ENCODE measurements around the gene FBXW8. TPM values are rescaled to one million over a fixed set of nuclear protein-coding genes. Genes with fewer than 3 reads are reported as not detected.

The FBXW8 gene
- total and polyA plus RNA-seq, 5 donors from 2014 or later = 3.6 to 10.4 (median 6.6) TPM

DNA sequence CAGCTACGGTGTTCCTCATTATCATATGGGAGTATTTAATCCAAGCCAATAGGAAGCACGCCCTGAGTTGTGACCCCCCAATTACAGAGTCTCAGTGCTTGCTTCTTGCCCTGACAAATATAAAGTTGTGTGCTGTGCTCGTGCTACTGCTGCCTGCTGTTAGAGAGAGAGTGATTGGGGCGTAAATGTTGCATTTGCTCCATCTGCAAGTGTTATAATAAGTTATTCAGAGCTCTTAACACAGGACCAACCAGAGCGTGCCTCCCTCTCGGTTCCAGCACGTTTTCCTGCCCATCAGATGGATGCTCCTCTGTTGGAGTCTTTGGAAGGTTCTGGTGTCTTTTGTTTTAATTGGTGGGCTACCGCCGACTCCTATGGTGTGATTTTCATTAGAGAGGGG lies 107.1 kb downstream of the FBXW8 start:
- H3K4me1 ChIP-seq (ENCODE audit: control insufficient read depth, insufficient read depth, low read length, poor library complexity, severe bottlenecking) = no peaks in the 10 kb centered on the region
- no peak overlapping the region for H3K27ac ChIP-seq (ENCODE audit: insufficient read depth, low read length, poor library complexity, severe bottlenecking)
- no peaks in the 10 kb centered on the region for H3K27me3 Mint-ChIP-seq
- no peak overlapping the region for H3K4me3 Mint-ChIP-seq
- peaks cover 0 to 6% of the 10 kb centered on the region in 2 experiments for H3K9me3 ChIP-seq (ENCODE audit: control insufficient read depth in 2 of 2, low read length in 2 of 2)
- peaks cover 0 to 13% (median 5%) of the 10 kb centered on the region in 7 donors for H3K9me3 Mint-ChIP-seq
- H3K27me3 ChIP-seq (ENCODE audit: control insufficient read depth, insufficient read depth, low read length) = no peaks in the 10 kb centered on the region
- peaks cover 0 to 4% (median 1%) of the 10 kb centered on the region in 4 donors for H3K4me1 Mint-ChIP-seq
- ATAC-seq (ENCODE audit: low read depth in 2 of 2) (no peak), DNase-seq (no peak)
- no peak overlapping the region for H3K27ac Mint-ChIP-seq
- peaks cover 71% of the 10 kb centered on the region for H3K36me3 Mint-ChIP-seq
- peaks cover 40% of the 10 kb centered on the region for H3K36me3 ChIP-seq (ENCODE audit: control insufficient read depth, insufficient read depth, low read length)
- no peak overlapping the region for H3K4me3 ChIP-seq (ENCODE audit: low read depth, low read length)

DNA sequence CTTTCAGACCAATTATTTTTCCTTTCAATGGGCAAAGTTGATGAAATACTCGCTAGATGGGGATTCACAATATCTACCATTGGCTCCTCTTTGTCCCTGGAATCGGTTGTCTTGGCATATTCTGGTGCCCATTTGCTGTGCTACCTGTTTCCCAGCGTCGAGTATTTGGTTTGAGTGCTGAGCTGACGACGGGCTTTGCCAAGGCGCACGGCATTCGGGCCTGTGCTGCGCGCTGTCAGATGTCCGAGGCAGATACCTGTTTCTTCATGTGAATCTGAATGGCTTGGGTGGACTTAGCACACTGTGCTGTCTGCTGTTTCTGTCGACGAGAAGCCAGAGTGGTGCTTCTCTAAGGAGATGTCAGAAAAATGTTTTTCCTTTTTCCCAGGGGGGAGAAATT lies 107.5 kb downstream of the FBXW8 start:
- Histone ChIP-seq H3K27me3 (ENCODE audit: control insufficient read depth, insufficient read depth, low read length) (no peaks in the 10 kb centered on the region), H3K36me3 (ENCODE audit: control insufficient read depth, insufficient read depth, low read length) (peaks cover 40% of the 10 kb centered on the region), H3K4me3 (ENCODE audit: low read depth, low read length) (no peak overlapping the region), H3K27ac (ENCODE audit: insufficient read depth, low read length, poor library complexity, severe bottlenecking) (no peak overlapping the region), H3K4me1 (ENCODE audit: control insufficient read depth, insufficient read depth, low read length, poor library complexity, severe bottlenecking) (no peaks in the 10 kb centered on the region), H3K9me3 (ENCODE audit: control insufficient read depth in 2 of 2, low read length in 2 of 2) (peaks cover 0 to 6% of the 10 kb centered on the region in 2 experiments)
- Mint-ChIP-seq H3K27ac (peak overlapping the region in 1 of 3 donors; percentile 11), H3K4me3 (no peak overlapping the region), H3K4me1 (peaks cover 0 to 4% (median 1%) of the 10 kb centered on the region in 4 donors), H3K36me3 (peaks cover 69% of the 10 kb centered on the region), H3K27me3 (no peaks in the 10 kb centered on the region), H3K9me3 (peaks cover 0 to 12% (median 5%) of the 10 kb centered on the region in 7 donors)
- no peak for ATAC-seq (ENCODE audit: low read depth in 2 of 2)
- no peak for DNase-seq

DNA sequence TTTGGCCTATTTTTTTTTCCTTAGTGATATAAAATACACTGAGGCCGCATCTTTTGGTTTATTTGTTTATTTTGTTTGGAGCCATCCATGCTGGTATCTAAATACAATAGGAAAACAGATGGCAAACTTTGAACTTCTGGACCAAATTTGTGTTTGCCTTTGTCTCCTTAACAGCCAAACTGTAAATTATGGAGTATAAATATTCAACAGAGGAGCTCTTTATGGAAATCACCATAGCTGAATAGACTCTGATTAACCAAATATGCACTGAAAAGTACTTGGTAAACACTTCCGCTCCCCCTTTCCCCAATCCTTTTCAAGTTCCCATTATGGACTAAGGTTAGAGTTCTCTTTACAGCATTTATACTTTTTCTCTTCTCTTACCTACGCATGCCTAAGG lies 107.9 kb downstream of the FBXW8 start:
- Mint-ChIP-seq H3K4me3 (no peak overlapping the region), H3K9me3 (peaks cover 0 to 12% (median 5%) of the 10 kb centered on the region in 7 donors), H3K27me3 (no peaks in the 10 kb centered on the region), H3K36me3 (peaks cover 67% of the 10 kb centered on the region), H3K4me1 (peaks cover 0 to 4% (median 1%) of the 10 kb centered on the region in 4 donors), H3K27ac (peak overlapping the region in 1 of 3 donors; percentile 11)
- Histone ChIP-seq H3K9me3 (ENCODE audit: control insufficient read depth in 2 of 2, low read length in 2 of 2) (peaks cover 0 to 6% of the 10 kb centered on the region in 2 experiments), H3K36me3 (ENCODE audit: control insufficient read depth, insufficient read depth, low read length) (peaks cover 40% of the 10 kb centered on the region), H3K4me3 (ENCODE audit: low read depth, low read length) (no peak overlapping the region), H3K27ac (ENCODE audit: insufficient read depth, low read length, poor library complexity, severe bottlenecking) (no peak overlapping the region), H3K4me1 (ENCODE audit: control insufficient read depth, insufficient read depth, low read length, poor library complexity, severe bottlenecking) (no peaks in the 10 kb centered on the region), H3K27me3 (ENCODE audit: control insufficient read depth, insufficient read depth, low read length) (no peaks in the 10 kb centered on the region)
- DNase-seq = no peak
- no peak for ATAC-seq (ENCODE audit: low read depth in 2 of 2)

DNA sequence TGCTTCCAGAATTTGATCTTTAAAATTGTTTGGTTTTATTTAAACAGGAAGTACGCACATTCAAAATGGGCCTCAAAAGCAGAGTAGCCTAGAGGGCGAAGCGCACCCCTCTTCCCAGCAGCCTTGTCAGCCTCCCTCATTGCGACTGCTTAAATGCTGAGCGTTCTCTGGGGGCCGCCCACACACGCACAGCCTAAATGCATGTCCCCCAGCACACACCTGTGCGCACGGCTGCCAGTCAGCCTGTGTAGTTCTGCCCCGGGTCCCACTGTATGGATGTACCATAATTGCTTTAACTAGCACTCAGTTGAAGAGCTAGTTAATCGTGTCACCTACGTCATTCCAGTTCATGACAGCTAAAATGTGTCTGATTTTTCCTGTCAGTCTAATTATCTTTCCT lies 109.1 kb downstream of the FBXW8 start:
- H3K4me3 Mint-ChIP-seq = no peak overlapping the region
- peaks cover 0 to 4% (median 1%) of the 10 kb centered on the region in 4 donors for H3K4me1 Mint-ChIP-seq
- no peak overlapping the region for H3K4me3 ChIP-seq (ENCODE audit: low read depth, low read length)
- H3K9me3 Mint-ChIP-seq = peaks cover 0 to 7% (median 0%) of the 10 kb centered on the region in 7 donors
- no peak for ATAC-seq (ENCODE audit: low read depth in 2 of 2)
- no peak for DNase-seq
- no peak overlapping the region for H3K27ac ChIP-seq (ENCODE audit: insufficient read depth, low read length, poor library complexity, severe bottlenecking)
- no peaks in the 10 kb centered on the region for H3K27me3 ChIP-seq (ENCODE audit: control insufficient read depth, insufficient read depth, low read length)
- peaks cover 55% of the 10 kb centered on the region for H3K36me3 Mint-ChIP-seq
- H3K36me3 ChIP-seq (ENCODE audit: control insufficient read depth, insufficient read depth, low read length) = peaks cover 37% of the 10 kb centered on the region
- H3K27ac Mint-ChIP-seq = no peak overlapping the region
- H3K9me3 ChIP-seq (ENCODE audit: control insufficient read depth in 2 of 2, low read length in 2 of 2) = no peaks in the 10 kb centered on the region
- no peaks in the 10 kb centered on the region for H3K4me1 ChIP-seq (ENCODE audit: control insufficient read depth, insufficient read depth, low read length, poor library complexity, severe bottlenecking)
- H3K27me3 Mint-ChIP-seq = no peaks in the 10 kb centered on the region

DNA sequence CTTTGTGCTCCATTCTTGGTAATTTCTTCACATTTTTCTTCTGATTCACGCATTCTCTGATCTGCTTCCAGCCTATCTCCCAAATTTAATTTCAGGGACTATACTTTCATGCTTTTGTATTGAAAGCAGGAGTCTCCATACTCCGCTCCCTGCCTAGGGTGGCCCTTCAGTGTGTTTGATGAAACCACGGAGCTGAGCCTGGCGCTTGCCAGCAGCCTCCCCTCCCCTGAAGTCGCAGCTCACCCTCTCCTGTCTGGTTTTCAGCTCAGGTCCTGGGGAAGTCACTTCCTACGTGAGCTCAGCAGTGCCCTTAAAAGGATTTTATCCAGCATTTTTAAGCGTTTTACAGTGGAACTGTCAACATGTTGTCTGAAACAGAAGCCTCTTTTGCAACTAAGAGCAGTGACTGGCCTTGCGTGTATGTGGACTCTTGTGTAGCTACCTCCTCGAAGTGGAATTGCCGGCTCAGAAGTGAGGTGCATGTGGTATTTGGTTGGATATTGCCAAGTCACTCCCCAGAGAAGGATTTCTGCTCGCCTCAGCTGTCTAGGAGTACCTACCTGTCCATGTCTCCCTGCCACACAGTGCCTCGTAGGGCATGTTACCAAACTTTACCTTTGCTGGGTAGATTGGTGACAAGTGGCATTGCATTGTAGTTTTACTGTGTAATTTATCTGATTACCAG lies 109.9 kb downstream of the FBXW8 start:
- H3K4me1 Mint-ChIP-seq = peaks cover 3 to 4% (median 3%) of the 10 kb centered on the region in 4 donors
- no peaks in the 10 kb centered on the region for H3K27me3 Mint-ChIP-seq
- Histone ChIP-seq H3K4me1 (ENCODE audit: control insufficient read depth, insufficient read depth, low read length, poor library complexity, severe bottlenecking) (no peaks in the 10 kb centered on the region), H3K27ac (ENCODE audit: insufficient read depth, low read length, poor library complexity, severe bottlenecking) (no peak overlapping the region), H3K9me3 (ENCODE audit: control insufficient read depth in 2 of 2, low read length in 2 of 2) (no peaks in the 10 kb centered on the region), H3K27me3 (ENCODE audit: control insufficient read depth, insufficient read depth, low read length) (no peaks in the 10 kb centered on the region), H3K36me3 (ENCODE audit: control insufficient read depth, insufficient read depth, low read length) (peaks cover 33% of the 10 kb centered on the region), H3K4me3 (ENCODE audit: low read depth, low read length) (no peak overlapping the region)
- peak overlapping the region in 1 of 3 donors; percentile 5 for H3K27ac Mint-ChIP-seq
- peak overlapping the region in 1 of 4 donors; percentile 14 for H3K4me3 Mint-ChIP-seq
- ATAC-seq (ENCODE audit: low read depth in 2 of 2) = no peak
- H3K36me3 Mint-ChIP-seq = peaks cover 50% of the 10 kb centered on the region
- peaks cover 0 to 4% (median 0%) of the 10 kb centered on the region in 7 donors for H3K9me3 Mint-ChIP-seq
- no peak for DNase-seq

DNA sequence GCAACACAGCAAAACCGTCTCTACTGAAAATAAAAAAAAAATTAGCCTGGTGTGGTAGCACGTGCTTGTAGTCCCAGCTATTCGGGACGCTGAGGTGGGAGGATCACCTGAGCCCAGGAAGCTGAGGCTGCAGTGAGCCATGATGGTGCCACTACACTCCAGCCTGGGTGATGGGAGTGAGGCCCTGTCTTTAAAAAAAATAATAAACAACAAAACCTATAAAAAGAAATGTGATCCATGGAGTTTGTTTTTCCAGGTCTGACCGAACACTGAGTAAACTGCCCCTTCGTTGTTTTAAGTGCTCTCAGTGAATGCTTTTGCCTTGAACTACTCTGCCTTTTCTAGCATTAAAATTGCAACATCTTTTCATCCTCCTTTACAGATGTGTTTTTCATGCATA lies 111.7 kb downstream of the FBXW8 start:
- H3K36me3 Mint-ChIP-seq = peaks cover 37% of the 10 kb centered on the region
- Histone ChIP-seq H3K9me3 (ENCODE audit: control insufficient read depth in 2 of 2, low read length in 2 of 2) (no peaks in the 10 kb centered on the region), H3K27me3 (ENCODE audit: control insufficient read depth, insufficient read depth, low read length) (no peaks in the 10 kb centered on the region), H3K36me3 (ENCODE audit: control insufficient read depth, insufficient read depth, low read length) (peaks cover 35% of the 10 kb centered on the region), H3K4me3 (ENCODE audit: low read depth, low read length) (no peak overlapping the region), H3K4me1 (ENCODE audit: control insufficient read depth, insufficient read depth, low read length, poor library complexity, severe bottlenecking) (no peaks in the 10 kb centered on the region), H3K27ac (ENCODE audit: insufficient read depth, low read length, poor library complexity, severe bottlenecking) (no peak overlapping the region)
- no peaks in the 10 kb centered on the region for H3K27me3 Mint-ChIP-seq
- ATAC-seq (ENCODE audit: low read depth in 2 of 2) (no peak), DNase-seq (no peak)
- H3K27ac Mint-ChIP-seq = peak overlapping the region in 1 of 3 donors; percentile 79
- no peaks in the 10 kb centered on the region for H3K9me3 Mint-ChIP-seq
- H3K4me1 Mint-ChIP-seq = peaks cover 0 to 6% (median 3%) of the 10 kb centered on the region in 4 donors
- H3K4me3 Mint-ChIP-seq = no peak overlapping the region

DNA sequence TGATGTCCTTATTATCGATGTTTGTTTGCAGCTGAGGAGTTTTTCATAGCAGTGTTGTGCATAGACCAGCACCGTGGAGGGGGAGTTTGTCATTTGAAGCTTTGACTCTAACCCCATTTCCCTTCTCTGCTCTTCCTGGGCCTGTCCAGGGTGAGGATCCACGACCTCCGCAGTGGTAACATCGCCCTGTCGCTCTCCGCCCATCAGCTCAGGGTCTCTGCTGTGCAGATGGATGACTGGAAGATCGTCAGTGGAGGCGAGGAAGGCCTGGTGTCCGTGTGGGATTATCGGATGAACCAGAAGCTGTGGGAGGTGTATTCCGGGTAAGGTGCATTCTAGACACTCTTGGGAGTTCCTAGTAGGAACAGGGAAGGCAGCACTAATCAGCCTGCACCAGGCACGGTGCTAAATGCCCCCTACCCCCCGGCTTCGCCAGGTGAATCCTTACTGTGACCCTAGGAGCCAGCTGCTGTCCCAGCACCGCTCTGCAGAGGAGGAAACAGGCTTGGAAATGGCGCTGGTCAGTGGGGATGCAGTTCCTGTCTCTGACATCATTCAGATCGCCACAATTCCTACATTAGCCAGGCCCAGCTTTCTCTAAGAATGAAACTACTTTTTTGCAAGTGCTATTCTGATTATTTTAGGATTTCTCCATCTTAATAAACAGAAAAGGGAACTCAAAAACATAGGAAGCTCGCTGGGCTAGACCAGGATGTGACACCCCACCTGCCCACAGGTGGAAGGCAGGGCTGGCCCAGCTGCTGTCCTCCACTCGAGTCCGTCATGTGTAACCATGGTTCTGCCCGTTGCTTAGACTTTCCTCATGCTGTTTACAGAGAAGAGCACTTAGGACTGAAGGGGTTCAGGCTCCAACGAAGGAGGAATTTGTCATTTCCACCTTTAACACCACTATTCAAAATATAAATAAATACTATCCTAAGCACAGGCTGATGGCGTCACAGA lies 113.5 kb downstream of the FBXW8 start:
- Histone ChIP-seq H3K27ac (ENCODE audit: insufficient read depth, low read length, poor library complexity, severe bottlenecking) (no peak overlapping the region), H3K4me3 (ENCODE audit: low read depth, low read length) (no peak overlapping the region), H3K4me1 (ENCODE audit: control insufficient read depth, insufficient read depth, low read length, poor library complexity, severe bottlenecking) (no peaks in the 10 kb centered on the region), H3K9me3 (ENCODE audit: control insufficient read depth in 2 of 2, low read length in 2 of 2) (no peaks in the 10 kb centered on the region), H3K36me3 (ENCODE audit: control insufficient read depth, insufficient read depth, low read length) (peaks cover 41% of the 10 kb centered on the region), H3K27me3 (ENCODE audit: control insufficient read depth, insufficient read depth, low read length) (no peaks in the 10 kb centered on the region)
- H3K9me3 Mint-ChIP-seq = no peaks in the 10 kb centered on the region
- no peak overlapping the region for H3K4me3 Mint-ChIP-seq
- peaks cover 0 to 6% (median 3%) of the 10 kb centered on the region in 4 donors for H3K4me1 Mint-ChIP-seq
- peak overlapping the region in 1 of 3 donors; percentile 29 for H3K27ac Mint-ChIP-seq
- ATAC-seq (ENCODE audit: low read depth in 2 of 2) (no peak), DNase-seq (no peak)
- H3K27me3 Mint-ChIP-seq = no peaks in the 10 kb centered on the region
- peaks cover 37% of the 10 kb centered on the region for H3K36me3 Mint-ChIP-seq
